ENCODE results near the gene RTTN. TPM values are rescaled to one million over a fixed set of nuclear protein-coding genes. Genes with fewer than 3 reads are reported as not detected.
A peak's percentile ranks its signal among the peaks of the same experiment; 100 is the strongest.

The RTTN gene
- total and polyA plus RNA-seq, 2 of the 13 experiments (the other 11 are each of a cell fraction or from before 2014, with no cell fraction given): 5.4 to 18.7 TPM

GRCh38 chr18:70021043-70021442 lies 184.4 kb downstream of the RTTN start (continued):
- peak; percentile 29; the same call in 1 of the 2 replicates for TF ChIP-seq ZMYM4 (CRISPR knock-in tag; IDR thresholded peaks at IDR 0.05)
- TF ChIP-seq RARA (CRISPR knock-in tag; IDR thresholded peaks at IDR 0.05): peak; percentile 47
- peak; percentile 16; the same call in 1 of the 2 replicates for TF ChIP-seq ISL2 (CRISPR knock-in tag; IDR thresholded peaks at IDR 0.05)
- peak; percentile 36; the same call in 1 of the 2 replicates for TF ChIP-seq HMG20A (CRISPR knock-in tag; IDR thresholded peaks at IDR 0.05; ENCODE audit: borderline replicate concordance)
- peak in 1 of 2 experiments; percentile 36; a peak in 1 of 4 replicates for TF ChIP-seq EP300 (IDR thresholded peaks at IDR 0.05; ENCODE audit: low read depth in 2 of 2, low read length in 2 of 2)
- no peak for TF ChIP-seq EP300 (CRISPR knock-in tag; IDR thresholded peaks at IDR 0.05; ENCODE audit: borderline replicate concordance)
- no peak for TF ChIP-seq SYNCRIP (IDR thresholded peaks at IDR 0.05; ENCODE audit: insufficient read depth, low read depth, low read length)

GRCh38 chr18:70019991-70020390 lies 185.5 kb downstream of the RTTN start:
- Histone ChIP-seq H3K9ac (ENCODE audit: insufficient read depth, low read depth, low read length) (no peak overlapping the region), H2AFZ (ENCODE audit: low read length) (no peak overlapping the region), H3K9me3 (ENCODE audit: low read length) (no peaks in the 10 kb centered on the region), H3K36me3 (replicated peaks in 1 of 2; ENCODE audit: control insufficient read depth in 1 of 2, insufficient read depth in 2 of 2, low read length in 2 of 2) (peaks cover 2 to 14% of the 10 kb centered on the region in 2 experiments; a peak in 4 of 5 replicates), H3K4me3 (replicated peaks in 1 of 3; ENCODE audit: insufficient read depth in 1 of 3, low read depth in 2 of 3, low read length in 3 of 3) (no peak overlapping the region), H3K4me2 (ENCODE audit: low read depth, low read length) (no peak overlapping the region), H3K79me2 (ENCODE audit: insufficient read depth, low read length) (no peaks in the 10 kb centered on the region), H3K27me3 (ENCODE audit: control insufficient read depth in 1 of 2, insufficient read depth in 2 of 2, low read length in 2 of 2) (no peaks in the 10 kb centered on the region), H3K4me1 (ENCODE audit: insufficient read depth, low read length) (peaks cover 13% of the 10 kb centered on the region), H3K27ac (ENCODE audit: extremely low read length, insufficient read depth, low read length) (no peak overlapping the region), H4K20me1 (ENCODE audit: insufficient read depth, low read length) (no peaks in the 10 kb centered on the region)
- DNase-seq (ENCODE audit: low spot score) (no peak), FAIRE-seq (no peak), ATAC-seq (no peak)
- intact Hi-C loops (cut with micrococcal nuclease; ENCODE audit: unreplicated experiment): no loop called here
- no peak for TF ChIP-seq CC2D1A (CRISPR knock-in tag; IDR thresholded peaks at IDR 0.05)
- no TSS peak for BruUV-seq (replicated peaks)
- ChIA-PET POLR2A (no interaction called here), CTCF (ENCODE audit: low intra/inter-chr PET ratio, low total read pairs) (no interaction called here)
- 98% methylated on average over 2 of the region's 2 CpGs for WGBS (ENCODE audit: low lambda C conversion rate)
- in situ Hi-C loops (cut with HindIII; ENCODE audit: extremely low pct_ligation_motif_present, low pct_unique_long_range_greater_than_20kb): no loop called here

- FAIRE-seq (no peak), ATAC-seq (no peak), DNase-seq (ENCODE audit: low spot score) (no peak)
- Histone ChIP-seq H3K79me2 (ENCODE audit: insufficient read depth, low read length) (no peaks in the 10 kb centered on the region), H3K36me3 (replicated peaks in 1 of 2; ENCODE audit: control insufficient read depth in 1 of 2, insufficient read depth in 2 of 2, low read length in 2 of 2) (peaks cover 2 to 10% of the 10 kb centered on the region in 2 experiments; a peak in 3 of 5 replicates), H3K9ac (ENCODE audit: insufficient read depth, low read depth, low read length) (no peak overlapping the region), H3K27ac (ENCODE audit: extremely low read length, insufficient read depth, low read length) (no peak overlapping the region), H3K4me1 (ENCODE audit: insufficient read depth, low read length) (peaks cover 13% of the 10 kb centered on the region), H2AFZ (ENCODE audit: low read length) (no peak overlapping the region), H4K20me1 (ENCODE audit: insufficient read depth, low read length) (no peaks in the 10 kb centered on the region), H3K9me3 (ENCODE audit: low read length) (no peaks in the 10 kb centered on the region), H3K27me3 (ENCODE audit: control insufficient read depth in 1 of 2, insufficient read depth in 2 of 2, low read length in 2 of 2) (no peaks in the 10 kb centered on the region), H3K4me3 (replicated peaks in 1 of 3; ENCODE audit: insufficient read depth in 1 of 3, low read depth in 2 of 3, low read length in 3 of 3) (no peak overlapping the region), H3K4me2 (ENCODE audit: low read depth, low read length) (no peak overlapping the region)
- BruUV-seq (replicated peaks): no TSS peak
- intact Hi-C loops (cut with micrococcal nuclease; ENCODE audit: unreplicated experiment) (no loop called here), in situ Hi-C loops (cut with HindIII; ENCODE audit: extremely low pct_ligation_motif_present, low pct_unique_long_range_greater_than_20kb) (no loop called here)
- CTCF ChIA-PET (ENCODE audit: low intra/inter-chr PET ratio, low total read pairs): no interaction called here
- 91% methylated on average over 2 of the region's 2 CpGs for WGBS (ENCODE audit: low lambda C conversion rate)
- POLR2A ChIA-PET: no interaction called here
- no peak for TF ChIP-seq PBX3 (CRISPR knock-in tag; IDR thresholded peaks at IDR 0.05; ENCODE audit: borderline replicate concordance)
- TF ChIP-seq ZNF83 (CRISPR knock-in tag; IDR thresholded peaks at IDR 0.05; ENCODE audit: borderline replicate concordance): no peak
- TF ChIP-seq SIX1 (CRISPR knock-in tag; IDR thresholded peaks at IDR 0.05; ENCODE audit: borderline replicate concordance): no peak
- TF ChIP-seq ZSCAN22 (CRISPR knock-in tag; IDR thresholded peaks at IDR 0.05): no peak
- no peak for TF ChIP-seq ZNF333 (CRISPR knock-in tag; IDR thresholded peaks at IDR 0.05; ENCODE audit: borderline replicate concordance)
- no peak for TF ChIP-seq GABPB1 (CRISPR knock-in tag; IDR thresholded peaks at IDR 0.05)
- no peak for TF ChIP-seq ZNF317 (CRISPR knock-in tag; IDR thresholded peaks at IDR 0.05)
- TF ChIP-seq ZNF326 (CRISPR knock-in tag; IDR thresholded peaks at IDR 0.05; ENCODE audit: borderline replicate concordance): no peak
- TF ChIP-seq GLMP (CRISPR knock-in tag; IDR thresholded peaks at IDR 0.05; ENCODE audit: borderline replicate concordance): no peak
Measured at GRCh38 chr18:70019136-70019535, 186.4 kb downstream of the RTTN start.
